Measurements from ENCODE around the gene SPO11. TPM values are rescaled to one million over a fixed set of nuclear protein-coding genes. Genes with fewer than 3 reads are reported as not detected.
"Not testable (repeated sequence)": the region's sequence is repeated elsewhere in the genome, so short reads cannot be mapped to it uniquely, and the experiment has no call there.

The SPO11 gene
- total RNA-seq, 4 donors from 2014 or later, result not detected

GRCh38 chr20:57342829-57343228 is 13.2 kb downstream of the SPO11 start:
- intact Hi-C loops (cut with DNase I; ENCODE audit: low total_unique reads) (loop anchor here (10.0 kb wide), 1 partner anchor 788 kb away; no protein-coding TSS in a partner anchor), in situ Hi-C loops (cut with MboI; ENCODE audit: low pct_ligation_motif_present in 1 of 4, low pct_unique_long_range_greater_than_20kb in 1 of 4, low sequenced_read_pairs in 3 of 4) (loop anchor here in 3 of 4 donors (5.0 to 25.0 kb wide), 3 partner anchors 256 to 781 kb away; no protein-coding TSS in a partner anchor)
- Histone ChIP-seq H3K4me3 (no peak overlapping the region), H3K27me3 (no peaks in the 10 kb centered on the region), H3K27ac (no peak overlapping the region), H3K9me3 (no peaks in the 10 kb centered on the region), H3K4me1 (no peaks in the 10 kb centered on the region), H3K36me3 (no peaks in the 10 kb centered on the region)
- DNase-seq, result no peak
- 43% methylated on average over 2 of the region's 2 CpGs; no CpG with 5 or more reads in 1 of the 2 donors for WGBS, 2 donors (ENCODE audit: low coverage in 1 of 2)
- TF ChIP-seq CTCF (IDR thresholded peaks at IDR 0.05) (no peak), POLR2A (IDR thresholded peaks at IDR 0.05) (no peak), POLR2AphosphoS5 (IDR thresholded peaks at IDR 0.05) (no peak), EP300 (IDR thresholded peaks at IDR 0.05; ENCODE audit: low read depth) (no peak)

- DNase-seq, result peak; percentile 77
- in situ Hi-C loops (cut with MboI; ENCODE audit: low pct_ligation_motif_present in 1 of 4, low pct_unique_long_range_greater_than_20kb in 1 of 4, low sequenced_read_pairs in 3 of 4) (loop anchor here in 3 of 4 donors (5.0 to 25.0 kb wide), 3 partner anchors 259 to 784 kb away; no protein-coding TSS in a partner anchor), intact Hi-C loops (cut with DNase I; ENCODE audit: low total_unique reads) (loop anchor here (10.0 kb wide), 1 partner anchor 792 kb away; no protein-coding TSS in a partner anchor)
- TF ChIP-seq POLR2AphosphoS5 (IDR thresholded peaks at IDR 0.05) (no peak), CTCF (IDR thresholded peaks at IDR 0.05) (peak; percentile 68 to 77 (median 74))
- no peaks in the 10 kb centered on the region for H3K36me3 ChIP-seq
- no peaks in the 10 kb centered on the region for H3K27me3 ChIP-seq
- WGBS, 2 donors (ENCODE audit: low coverage in 1 of 2), result 0 to 1% methylated on average over 4 of the region's 4 CpGs
- no peak overlapping the region for H3K4me3 ChIP-seq
- no peaks in the 10 kb centered on the region for H3K9me3 ChIP-seq
- no peak overlapping the region for H3K27ac ChIP-seq
- no peaks in the 10 kb centered on the region for H3K4me1 ChIP-seq
Measured at GRCh38 chr20:57346477-57346876, 16.9 kb downstream of the SPO11 start.

- TF ChIP-seq POLR2A (IDR thresholded peaks at IDR 0.05) (no peak), EP300 (IDR thresholded peaks at IDR 0.05; ENCODE audit: low read depth) (no peak), POLR2AphosphoS5 (IDR thresholded peaks at IDR 0.05) (no peak), CTCF (IDR thresholded peaks at IDR 0.05) (no peak)
- no peak overlapping the region for H3K27ac ChIP-seq
- H3K9me3 ChIP-seq, result no peaks in the 10 kb centered on the region
- no peak overlapping the region for H3K4me3 ChIP-seq
- intact Hi-C loops (cut with DNase I; ENCODE audit: low total_unique reads) (loop anchor here (10.0 kb wide), 1 partner anchor 793 kb away; no protein-coding TSS in a partner anchor), in situ Hi-C loops (cut with MboI; ENCODE audit: low pct_ligation_motif_present in 1 of 4, low pct_unique_long_range_greater_than_20kb in 1 of 4, low sequenced_read_pairs in 3 of 4) (loop anchor here in 3 of 4 donors (5.0 to 25.0 kb wide), 3 partner anchors 260 to 785 kb away; no protein-coding TSS in a partner anchor)
- no peaks in the 10 kb centered on the region for H3K36me3 ChIP-seq
- 58 to 79% methylated on average over 3 to 4 of the region's 4 CpGs for WGBS, 2 donors (ENCODE audit: low coverage in 1 of 2)
- DNase-seq, result no peak
- peaks cover 0 to 9% (median 8%) of the 10 kb centered on the region in 4 donors for H3K4me1 ChIP-seq
- H3K27me3 ChIP-seq, result no peaks in the 10 kb centered on the region
Measured at GRCh38 chr20:57347393-57347792, 17.8 kb downstream of the SPO11 start.

DNA sequence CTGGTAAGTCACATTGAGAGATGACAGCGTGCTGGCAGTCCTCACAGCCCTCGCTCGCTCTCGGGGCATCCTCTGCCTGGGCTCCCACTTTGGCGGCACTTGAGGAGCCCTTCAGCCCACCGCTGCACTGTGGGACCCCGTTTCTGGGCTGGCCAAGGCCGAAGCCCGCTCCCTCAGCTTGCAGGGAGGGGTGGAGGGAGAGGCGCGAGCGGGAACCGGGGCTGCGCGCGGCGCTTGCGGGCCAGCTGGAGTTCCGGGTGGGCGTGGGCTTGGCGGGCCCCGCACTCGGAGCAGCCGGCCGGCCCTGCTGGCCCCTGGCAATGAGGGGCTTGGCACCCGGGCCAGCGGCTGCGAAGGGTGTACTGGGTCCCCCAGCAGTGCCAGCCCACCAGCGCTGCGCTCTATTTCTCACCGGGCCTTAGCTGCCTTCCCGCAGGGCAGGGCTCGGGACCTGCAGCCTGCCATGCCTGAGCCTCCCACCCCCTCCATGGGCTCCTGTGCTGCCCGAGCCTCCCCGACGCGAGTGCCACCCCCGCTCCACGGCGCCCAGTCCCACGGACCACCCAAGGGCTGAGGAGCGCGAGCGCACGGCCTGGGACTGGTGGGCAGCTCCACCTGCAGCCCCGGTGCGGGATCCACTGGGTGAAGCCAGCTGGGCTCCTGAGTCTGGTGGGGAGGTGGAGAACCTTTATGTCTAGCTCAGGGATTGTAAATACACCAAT is 18.8 kb downstream of the SPO11 start:
- not testable (repeated sequence) for H3K27me3 ChIP-seq, H3K4me3 ChIP-seq, H3K36me3 ChIP-seq, H3K27ac ChIP-seq, DNase-seq, H3K9me3 ChIP-seq
- in situ Hi-C loops (cut with MboI; ENCODE audit: low pct_ligation_motif_present in 1 of 4, low pct_unique_long_range_greater_than_20kb in 1 of 4, low sequenced_read_pairs in 3 of 4), result loop anchor here in 3 of 4 donors (5.0 to 25.0 kb wide), 3 partner anchors 261 to 786 kb away; no protein-coding TSS in a partner anchor
- intact Hi-C loops (cut with DNase I; ENCODE audit: low total_unique reads), result loop anchor here (10.0 kb wide), 1 partner anchor 794 kb away; no protein-coding TSS in a partner anchor
- WGBS, 2 donors (ENCODE audit: low coverage in 1 of 2), result 65% methylated on average over 22 of the region's 47 CpGs; no CpG with 5 or more reads in 1 of the 2 donors
- peaks cover 0 to 10% (median 9%) of the 10 kb centered on the region in 4 donors for H3K4me1 ChIP-seq

DNA sequence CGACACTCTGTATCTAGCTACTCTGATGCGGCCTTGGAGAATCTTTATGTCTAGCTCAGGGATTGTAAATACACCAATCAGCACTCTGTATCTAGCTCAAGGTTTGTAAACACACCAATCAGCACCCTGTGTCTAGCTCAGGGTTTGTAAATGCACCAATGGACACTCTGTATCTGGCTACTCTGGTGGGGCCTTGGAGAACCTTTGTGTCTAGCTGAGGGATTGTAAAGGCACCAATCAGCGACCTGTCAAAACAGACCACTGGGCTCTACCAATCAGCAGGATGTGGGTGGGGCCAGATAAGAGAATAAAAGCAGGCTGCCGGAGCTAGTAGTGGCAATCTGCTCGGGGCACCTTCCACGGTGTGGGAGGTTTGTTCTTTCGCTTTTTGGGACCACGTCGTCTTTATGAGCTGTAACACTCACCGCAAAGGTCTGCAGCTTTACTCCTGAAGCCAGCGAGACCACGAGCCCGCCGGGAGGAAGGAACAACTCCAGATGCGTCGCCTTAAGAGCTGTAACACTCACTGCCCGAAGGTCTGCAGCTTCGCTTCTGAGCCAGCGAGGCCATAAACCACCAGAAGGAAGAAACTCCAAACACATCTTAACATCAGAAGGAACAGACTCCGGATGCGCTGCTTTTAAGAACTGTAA is 19.4 kb downstream of the SPO11 start:
- H3K27me3 ChIP-seq, DNase-seq, H3K9me3 ChIP-seq, H3K4me3 ChIP-seq, H3K36me3 ChIP-seq, H3K27ac ChIP-seq: not testable (repeated sequence)
- intact Hi-C loops (cut with DNase I; ENCODE audit: low total_unique reads), result loop anchor here (10.0 kb wide), 1 partner anchor 794 kb away; no protein-coding TSS in a partner anchor
- H3K4me1 ChIP-seq, result peaks cover 0 to 10% (median 9%) of the 10 kb centered on the region in 4 donors
- in situ Hi-C loops (cut with MboI; ENCODE audit: low pct_ligation_motif_present in 1 of 4, low pct_unique_long_range_greater_than_20kb in 1 of 4, low sequenced_read_pairs in 3 of 4), result loop anchor here in 3 of 4 donors (5.0 to 25.0 kb wide), 3 partner anchors 262 to 787 kb away; no protein-coding TSS in a partner anchor
- 86% methylated on average over 21 of the region's 21 CpGs; no CpG with 5 or more reads in 1 of the 2 donors for WGBS, 2 donors (ENCODE audit: low coverage in 1 of 2)
